Spleen (tissue), 11 donors: Measurements from ENCODE around the gene DDX51. TPM values are rescaled to one million over a fixed set of nuclear protein-coding genes. Genes with fewer than 3 reads are reported as not detected.

ENCODE experiments used
- DNase-seq: peaks from one replicate; pipeline ENCODE4 v3.0.0-alpha.2; 2020
- H3K27ac ChIP-seq, 8 donors: fragments of 200-600 bp; sonication (generic) in 7 of 8; 1 replicate in 4 of 8; 2 replicates in 4 of 8; pipeline versions ENCODE4 v1.5.0 to v1.8.0; 2016 to 2021; ENCODE audit warnings: inconsistent platforms in 4 of 8, mild to moderate bottlenecking in 4 of 8, moderate library complexity in 1 of 8
- H3K27me3 ChIP-seq, 7 donors: fragments of 200-600 bp; sonication (generic) in 6 of 7; replicated peaks in 1 of 7; 1 replicate in 4 of 7; 2 replicates in 3 of 7; pipeline versions ENCODE4 v1.5.0 to v1.8.0; 2016 to 2021; ENCODE audit warnings: inconsistent platforms in 3 of 7, mild to moderate bottlenecking in 1 of 7
- H3K36me3 ChIP-seq, 6 donors: fragments of 200-600 bp; sonication (generic) in 5 of 6; 1 replicate in 4 of 6; 2 replicates in 2 of 6; pipeline versions ENCODE4 v1.5.0 to v1.8.0; 2016 to 2021; ENCODE audit warnings: inconsistent platforms in 2 of 6
- H3K4me1 ChIP-seq, 6 donors: fragments of 200-600 bp; sonication (generic) in 5 of 6; 1 replicate in 3 of 6; 2 replicates in 3 of 6; pipeline versions ENCODE4 v1.5.0 to v1.8.0; 2016 to 2021; ENCODE audit warnings: inconsistent platforms in 3 of 6
- H3K4me3 ChIP-seq, 8 donors: fragments of 200-600 bp; sonication (generic) in 7 of 8; 1 replicate in 4 of 8; 2 replicates in 4 of 8; pipeline versions ENCODE4 v1.5.0 to v1.8.0; 2016 to 2021; ENCODE audit warnings: inconsistent platforms in 4 of 8, mild to moderate bottlenecking in 4 of 8, moderate library complexity in 2 of 8
- H3K9me3 ChIP-seq, 8 donors: fragments of 200-600 bp; sonication (generic) in 7 of 8; 1 replicate in 4 of 8; 2 replicates in 4 of 8; pipeline versions ENCODE4 v1.5.0 to v1.8.0; 2016 to 2021; ENCODE audit warnings: inconsistent platforms in 4 of 8
- POLR2A ChIP-seq, 3 donors: fragments of 450-650 bp; IDR thresholded peaks; one replicate each; pipeline ENCODE4 v1.5.1; 2017; ENCODE audit warnings: antibody characterized with exemption in 3 of 3, mild to moderate bottlenecking in 1 of 3
- POLR2AphosphoS5 ChIP-seq, 3 donors: sonication (generic); formaldehyde crosslinking; IDR thresholded peaks; one replicate each; pipeline ENCODE4 v1.5.1; 2017; ENCODE audit warnings: antibody characterized with exemption in 3 of 3
- WGBS, 5 donors: extraction: QIAGEN DNeasy Blood & Tissue Kit in 3 of 5; methylation state at CpG; one replicate each; pipeline versions ENCODE4 v1.1.5 to v1.1.7; 2013 to 2018; 5-methylcytosine and 5-hydroxymethylcytosine counted together
- intact Hi-C: fragments of 100-400 bp; cut with DNase I; formaldehyde crosslinking; loops from one replicate; pipeline ENCODE4 v1.15.0; 2023; ENCODE audit warnings: low total_unique reads
- polyA plus RNA-seq, 3 donors: library from polyadenylated mRNA; stranded (reverse); fragments of 200-250 nt; gene quantifications; one replicate each; pipeline ENCODE4 v1.2.1, GENCODE V29; 2013
- total RNA-seq, 7 donors: library from RNA; depleted of rRNA in 3 of 7; stranded (reverse); fragments of >200 nt in 3 of 7; fragmentation: NEBNext Ultra II Directional in 4 of 7; extraction: Animal tissue kit (Norgen Biotek cat#: 25700) in 4 of 7; gene quantifications; one replicate each; pipeline versions ENCODE4 v1.1.0 to v1.2.1, GENCODE V29; 2016 to 2021
- TF ChIP-seq, protein P1 (sequence below), 11 experiments: fragments of 200-600 bp in 7 of 11; fragments of 450-650 bp in 4 of 11; sonication (generic) in 4 of 11; IDR thresholded peaks in 8 of 11; conservative IDR thresholded peaks in 3 of 11; 1 replicate in 7 of 11; 2 replicates in 4 of 11; pipeline versions ENCODE4 v1.4.0 to v1.8.0; 2016 to 2021; ENCODE audit warnings: antibody characterized with exemption in 11 of 11, inconsistent platforms in 4 of 11, mild to moderate bottlenecking in 1 of 11
- donor health status: healthy with polysubstance abuse.
- donor health status: DM: no; HTN: no; CAD: no; lungs with moderate emphysema.
- donor health status: DM: no; HTN: no; CAD: no.
- donor health status: Bipolar disorder and iron deficiency.
- donor health status: healthy.
- donor health status: DM: no; HTN: no; CAD: no.
- donor health status: DM: yes; HTN: yes; CAD: no.

DDX51 gene
- total and polyA plus RNA-seq, 10 donors: 16.9 to 36.0 (median 19.5) TPM

DNA sequence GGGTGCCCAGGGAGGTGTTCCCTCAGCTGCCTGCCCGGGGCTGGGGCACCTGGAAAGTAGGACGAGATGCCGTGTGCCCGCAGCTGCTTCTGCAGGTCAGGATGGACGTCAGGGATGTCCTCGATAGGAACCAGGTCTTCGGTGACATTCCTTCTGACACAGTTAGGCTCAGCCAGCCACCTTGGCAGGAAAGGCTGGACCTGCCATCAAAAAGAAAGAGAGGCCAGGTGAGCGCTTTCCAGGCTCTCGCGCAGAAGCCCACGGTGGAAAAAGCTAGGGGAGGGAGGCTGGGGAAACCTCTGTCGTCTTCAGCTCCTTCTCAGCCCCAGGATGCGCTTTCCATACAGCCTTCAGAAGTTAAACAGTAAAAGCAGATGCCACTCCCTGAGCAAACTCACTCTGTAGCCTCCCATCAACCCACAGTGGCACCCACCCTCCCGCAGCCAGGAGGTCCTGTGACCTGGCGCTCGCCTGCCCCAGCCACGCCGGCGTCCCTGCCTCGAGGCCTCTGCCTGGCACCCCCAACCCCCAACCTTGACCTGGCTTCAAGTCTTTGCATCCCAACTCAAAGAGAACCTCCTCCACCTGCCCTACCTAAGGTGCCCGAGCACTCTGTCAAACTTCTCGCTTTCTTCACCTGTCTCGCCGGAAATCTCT lies 1.3 kb downstream of the DDX51 start:
- TF ChIP-seq POLR2AphosphoS5 (IDR thresholded peaks at IDR 0.05) (no peak), POLR2A (IDR thresholded peaks at IDR 0.05) (no peak)
- TF ChIP-seq, protein P1, sequence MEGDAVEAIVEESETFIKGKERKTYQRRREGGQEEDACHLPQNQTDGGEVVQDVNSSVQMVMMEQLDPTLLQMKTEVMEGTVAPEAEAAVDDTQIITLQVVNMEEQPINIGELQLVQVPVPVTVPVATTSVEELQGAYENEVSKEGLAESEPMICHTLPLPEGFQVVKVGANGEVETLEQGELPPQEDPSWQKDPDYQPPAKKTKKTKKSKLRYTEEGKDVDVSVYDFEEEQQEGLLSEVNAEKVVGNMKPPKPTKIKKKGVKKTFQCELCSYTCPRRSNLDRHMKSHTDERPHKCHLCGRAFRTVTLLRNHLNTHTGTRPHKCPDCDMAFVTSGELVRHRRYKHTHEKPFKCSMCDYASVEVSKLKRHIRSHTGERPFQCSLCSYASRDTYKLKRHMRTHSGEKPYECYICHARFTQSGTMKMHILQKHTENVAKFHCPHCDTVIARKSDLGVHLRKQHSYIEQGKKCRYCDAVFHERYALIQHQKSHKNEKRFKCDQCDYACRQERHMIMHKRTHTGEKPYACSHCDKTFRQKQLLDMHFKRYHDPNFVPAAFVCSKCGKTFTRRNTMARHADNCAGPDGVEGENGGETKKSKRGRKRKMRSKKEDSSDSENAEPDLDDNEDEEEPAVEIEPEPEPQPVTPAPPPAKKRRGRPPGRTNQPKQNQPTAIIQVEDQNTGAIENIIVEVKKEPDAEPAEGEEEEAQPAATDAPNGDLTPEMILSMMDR (IDR thresholded peaks at IDR 0.05 in 8 of 11, conservative IDR thresholded peaks at IDR 0.05 in 3 of 11): no peak
- intact Hi-C loops: no loop called here
- peak overlapping the region in 7 of 8 donors; percentile 56 to 97 (median 91) for H3K4me3 ChIP-seq
- peaks cover 0 to 68% (median 52%) of the 10 kb centered on the region in 6 donors for H3K36me3 ChIP-seq
- no peaks in the 10 kb centered on the region for H3K9me3 ChIP-seq
- H3K27me3 ChIP-seq: no peaks in the 10 kb centered on the region
- peaks cover 24 to 55% (median 34%) of the 10 kb centered on the region in 6 donors for H3K4me1 ChIP-seq
- 80 to 83% (median 81%) methylated on average over 24 of the region's 24 CpGs for WGBS, 5 donors
- DNase-seq: peak; percentile 75
- no peak overlapping the region for H3K27ac ChIP-seq

DNA sequence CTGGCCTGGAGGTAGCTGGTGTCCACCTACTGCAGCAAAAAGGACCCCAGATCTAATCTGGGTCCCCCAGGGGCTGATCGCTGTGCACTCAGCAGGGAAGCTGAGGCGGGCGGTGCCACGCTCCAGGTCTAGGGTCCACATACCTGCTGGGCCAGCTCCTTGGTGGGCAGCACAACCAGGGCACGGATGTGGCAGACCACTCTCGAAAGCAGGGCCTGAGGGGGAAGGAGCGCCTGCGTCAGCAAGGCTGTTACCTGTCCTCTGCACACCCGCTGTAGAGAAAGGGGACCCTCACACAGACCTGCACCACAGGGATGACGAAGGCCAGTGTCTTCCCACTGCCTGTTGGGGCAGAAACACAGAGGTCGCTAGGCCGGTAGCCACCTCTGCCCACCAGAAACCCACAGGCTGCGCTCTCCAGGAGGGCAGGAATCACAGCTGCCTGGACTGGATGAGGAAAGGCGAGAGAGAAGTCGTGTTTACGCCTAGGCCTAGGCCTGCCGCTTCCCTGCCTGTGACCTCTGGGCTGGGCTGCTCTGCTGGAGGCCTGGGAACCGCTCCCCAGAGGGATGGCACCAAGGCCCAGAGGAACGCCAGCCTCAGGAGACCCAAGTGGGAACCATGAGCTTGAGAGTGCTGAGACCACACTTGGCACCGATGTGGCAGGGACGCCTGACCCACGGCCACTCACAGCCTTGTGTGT lies 2.0 kb downstream of the DDX51 start:
- Histone ChIP-seq H3K4me1 (peaks cover 24 to 48% (median 34%) of the 10 kb centered on the region in 6 donors), H3K9me3 (no peaks in the 10 kb centered on the region), H3K27me3 (no peaks in the 10 kb centered on the region), H3K27ac (no peak overlapping the region), H3K36me3 (peaks cover 0 to 65% (median 45%) of the 10 kb centered on the region in 6 donors), H3K4me3 (peak overlapping the region in 1 of 8 donors; percentile 97)
- TF ChIP-seq POLR2A (IDR thresholded peaks at IDR 0.05): no peak
- peak in 1 of 3 donors; percentile 16 for TF ChIP-seq POLR2AphosphoS5 (IDR thresholded peaks at IDR 0.05)
- 94 to 97% (median 95%) methylated on average over 13 to 22 of the region's 22 CpGs for WGBS, 5 donors
- intact Hi-C loops: no loop called here
- peak; percentile 77 for DNase-seq

DNA sequence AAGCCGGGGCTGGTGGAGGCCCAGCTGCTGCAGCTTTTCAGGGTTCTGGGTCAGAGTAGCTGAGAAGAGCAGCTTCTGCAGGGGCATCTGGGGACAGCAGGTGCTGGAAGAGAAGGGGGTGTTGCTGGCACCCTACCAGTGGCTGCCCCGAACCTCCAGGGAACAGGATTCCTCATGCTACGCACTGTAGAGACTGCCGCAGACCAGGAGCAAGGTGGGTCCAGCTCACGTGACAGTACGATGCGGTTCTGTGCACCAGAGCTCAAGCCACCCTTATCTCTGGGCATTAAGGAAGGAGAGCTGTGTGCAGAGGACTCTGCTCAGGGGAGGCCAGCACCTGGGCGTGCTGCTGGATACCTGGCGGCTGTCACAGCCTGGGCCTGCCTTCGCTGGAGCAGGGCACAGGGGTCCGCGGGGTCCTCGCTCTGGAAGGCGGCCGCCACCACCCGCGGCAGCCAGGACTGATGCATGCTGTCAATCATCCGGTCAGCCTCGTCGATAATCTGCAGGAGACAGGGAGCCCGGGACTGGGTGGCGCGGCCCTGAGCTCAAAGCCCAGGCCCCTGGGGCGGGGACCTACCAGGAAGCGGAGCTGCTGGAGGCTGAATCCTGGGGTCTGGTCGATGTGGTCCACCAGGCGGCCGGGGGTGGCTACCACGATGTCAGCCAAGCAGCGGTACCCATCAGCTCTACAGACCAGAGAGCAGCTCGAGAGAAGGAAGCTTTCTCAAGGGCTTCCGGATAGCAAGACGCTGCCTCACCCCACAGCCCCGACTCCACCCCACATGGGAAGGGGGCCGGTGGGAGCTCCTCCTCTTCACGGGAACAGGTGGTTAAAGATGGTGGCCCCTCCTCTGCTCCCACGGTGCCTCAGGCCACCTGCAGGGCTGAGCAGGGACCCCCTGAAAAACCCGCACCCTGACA lies 2.9 kb downstream of the DDX51 start:
- peak; percentile 75 for DNase-seq
- H3K36me3 ChIP-seq: peaks cover 0 to 56% (median 43%) of the 10 kb centered on the region in 6 donors

DNA sequence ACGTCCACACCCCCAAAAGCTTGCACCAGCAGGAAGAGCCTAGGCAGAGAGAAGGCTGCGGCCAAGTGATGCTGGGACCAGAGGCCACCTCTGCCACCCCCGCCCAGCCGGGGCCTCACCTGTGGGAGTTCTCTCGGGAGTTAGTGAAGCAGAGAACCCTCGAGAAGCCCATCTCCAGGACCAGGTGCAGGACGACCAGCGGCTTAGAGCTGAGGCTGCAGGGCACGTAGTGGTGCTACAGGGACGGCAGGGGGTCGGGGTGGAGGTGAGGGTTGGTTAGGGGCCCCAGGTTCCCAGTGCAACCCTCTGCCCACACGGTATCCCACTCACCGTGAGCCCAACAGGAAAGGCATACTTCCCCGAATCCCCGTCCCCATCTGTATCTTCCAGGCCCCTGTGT lies 3.6 kb downstream of the DDX51 start:
- 85 to 91% (median 87%) methylated on average over 5 to 15 of the region's 15 CpGs for WGBS, 5 donors
- no peaks in the 10 kb centered on the region for H3K9me3 ChIP-seq
- H3K27me3 ChIP-seq: no peaks in the 10 kb centered on the region
- no peak overlapping the region for H3K27ac ChIP-seq
- H3K4me1 ChIP-seq: peaks cover 20 to 33% (median 29%) of the 10 kb centered on the region in 6 donors
- H3K4me3 ChIP-seq: no peak overlapping the region
- TF ChIP-seq POLR2A (IDR thresholded peaks at IDR 0.05) (no peak), POLR2AphosphoS5 (IDR thresholded peaks at IDR 0.05) (no peak)
- TF ChIP-seq, protein P1 (IDR thresholded peaks at IDR 0.05 in 8 of 11, conservative IDR thresholded peaks at IDR 0.05 in 3 of 11): no peak
- intact Hi-C loops: no loop called here
- peak; percentile 72 for DNase-seq
- peaks cover 0 to 53% (median 43%) of the 10 kb centered on the region in 6 donors for H3K36me3 ChIP-seq

More for the DNA sequence above, 2.9 kb downstream of the DDX51 start:
- WGBS, 5 donors: 92 to 97% (median 94%) methylated on average over 16 to 38 of the region's 38 CpGs
- Histone ChIP-seq H3K4me1 (peaks cover 24 to 40% (median 33%) of the 10 kb centered on the region in 6 donors), H3K9me3 (no peaks in the 10 kb centered on the region), H3K27ac (no peak overlapping the region), H3K27me3 (no peaks in the 10 kb centered on the region), H3K4me3 (no peak overlapping the region)
- TF ChIP-seq, protein P1 (IDR thresholded peaks at IDR 0.05 in 8 of 11, conservative IDR thresholded peaks at IDR 0.05 in 3 of 11): no peak
- TF ChIP-seq POLR2AphosphoS5 (IDR thresholded peaks at IDR 0.05): peak in 1 of 3 donors; percentile 20
- intact Hi-C loops: no loop called here
